EL (cell line): ENCODE data around the gene ATXN10.

Experiments used
- DNase-seq: peaks from one replicate; pipeline ENCODE4 v3.0.0-alpha.2; 2016

ATXN10 gene

DNA sequence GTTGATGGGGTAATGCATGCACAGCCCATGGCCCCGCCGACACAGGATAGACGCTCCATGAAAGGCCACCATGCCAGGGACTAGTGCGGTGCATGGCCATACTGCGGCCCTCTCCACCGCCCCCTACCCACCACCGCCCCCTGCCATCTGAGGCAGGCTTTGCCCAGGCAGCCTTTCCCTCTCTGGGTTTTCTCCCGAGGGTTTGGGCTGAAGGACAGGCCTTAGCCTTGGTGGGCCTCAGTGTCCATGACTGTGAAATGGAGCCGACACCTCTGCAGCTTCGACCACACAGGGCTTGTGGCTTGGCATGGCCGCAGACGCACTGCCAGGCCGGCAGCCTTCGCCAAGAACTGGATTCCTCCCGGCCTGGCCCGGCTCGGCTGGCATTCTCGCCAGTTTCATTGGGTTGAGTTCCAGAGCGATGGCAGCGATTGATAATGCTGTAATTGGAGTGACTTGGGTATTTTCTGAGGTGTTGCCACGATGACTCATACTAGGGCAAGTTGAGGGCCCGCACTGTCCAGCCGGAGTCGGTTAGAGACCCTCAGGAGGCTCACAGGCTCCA lies 194.0 kb downstream of the ATXN10 start:
- DNase-seq = no peak

DNA sequence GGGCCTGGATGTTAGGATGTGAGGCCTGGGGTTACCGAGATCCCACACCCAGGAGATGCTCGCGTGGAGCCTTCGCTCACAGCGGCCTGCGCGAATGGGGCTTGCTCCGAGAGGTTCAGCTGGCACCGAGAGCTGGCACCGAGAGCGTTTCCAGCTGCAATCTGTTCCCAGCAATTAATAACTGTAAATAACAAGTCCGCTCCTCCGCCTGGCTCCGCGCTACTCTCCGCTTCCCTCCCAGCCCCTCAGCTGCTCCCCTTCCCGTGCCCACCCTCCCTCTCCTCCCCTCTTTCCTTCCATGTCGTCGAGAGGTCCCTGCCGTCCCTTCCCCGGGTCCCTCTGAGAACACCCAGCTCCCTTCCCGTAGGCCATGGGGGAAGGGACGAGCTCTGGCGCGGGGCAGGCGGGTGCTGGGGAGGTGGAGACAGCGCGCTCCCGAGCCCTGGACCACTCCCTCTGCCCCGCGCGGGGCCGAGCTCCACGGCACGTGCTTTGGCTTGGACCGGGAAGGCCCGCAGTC lies 194.6 kb downstream of the ATXN10 start:
- no peak for DNase-seq

- DNase-seq = no peak
Measured at GRCh38 chr22:45866646-45867117, 195.0 kb downstream of the ATXN10 start.

DNA sequence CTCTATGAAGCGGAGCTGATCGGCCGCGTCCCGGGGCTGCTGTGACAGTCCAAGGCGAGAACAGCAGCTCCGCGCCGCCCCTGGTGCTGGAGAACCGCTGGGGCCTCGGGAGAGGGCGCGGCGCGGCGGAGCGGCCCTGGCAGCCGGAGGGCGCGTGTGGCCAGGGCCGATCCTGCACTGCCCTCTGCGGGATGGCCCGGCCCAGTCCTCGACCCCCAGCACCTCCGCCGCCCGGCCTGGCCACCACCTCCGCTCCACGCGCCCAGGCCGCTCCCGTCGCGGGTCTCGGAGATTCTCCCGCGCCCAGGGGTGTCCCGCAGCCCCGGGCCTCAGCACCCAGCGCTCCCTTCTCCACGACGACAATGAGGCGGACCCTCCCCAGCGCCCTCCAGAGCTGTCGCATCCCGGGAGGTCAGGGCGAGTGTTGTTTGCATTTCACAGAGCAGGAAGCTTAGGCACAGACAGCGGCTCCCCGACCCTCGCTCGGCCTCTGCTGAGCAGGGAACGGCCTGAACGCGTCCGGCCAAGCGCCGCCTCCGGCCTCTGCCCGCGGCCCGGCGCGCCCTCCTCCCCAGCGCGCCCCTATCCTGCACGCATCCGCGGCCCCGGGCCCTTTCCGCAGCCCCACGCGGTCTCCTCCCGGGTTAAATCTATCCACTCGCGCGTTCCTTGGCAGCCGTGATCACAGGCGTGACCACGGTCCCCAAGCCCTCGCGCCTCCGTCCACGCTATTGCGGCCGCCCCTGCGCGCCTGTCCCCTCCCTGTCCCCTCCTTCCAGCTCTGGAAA lies 195.7 kb downstream of the ATXN10 start:
- peak; percentile 40 for DNase-seq

DNA sequence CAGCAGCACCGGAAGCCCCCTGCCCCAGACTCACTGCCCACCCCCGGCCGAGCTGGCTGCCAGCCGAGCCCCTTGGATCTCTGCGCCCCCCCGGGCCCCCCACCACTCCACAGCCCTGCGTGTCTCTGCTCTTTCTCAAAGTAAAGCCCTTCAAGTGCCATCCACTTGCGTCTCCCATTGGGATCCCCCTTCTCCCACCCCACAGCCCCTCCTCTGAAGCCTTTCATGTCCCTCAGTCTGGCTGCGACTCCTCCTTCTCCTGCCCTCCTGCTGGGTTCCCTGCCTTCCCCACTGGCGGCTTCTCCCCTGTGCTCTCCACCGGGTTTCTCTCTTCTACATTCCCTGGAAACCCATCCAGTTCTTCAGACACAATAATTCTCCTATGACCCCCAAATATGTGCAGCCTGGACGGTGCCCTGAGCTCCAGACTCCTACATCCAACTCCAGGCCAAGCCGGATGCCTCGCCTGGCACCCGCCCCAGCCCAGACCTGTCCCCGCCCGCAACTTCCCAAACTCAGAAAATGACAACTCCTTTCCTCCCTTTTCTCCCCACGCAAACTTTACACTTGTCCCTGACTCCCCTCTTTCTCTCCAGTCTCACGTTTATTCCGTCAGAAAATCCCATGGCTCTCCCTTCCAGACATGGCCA lies 196.4 kb downstream of the ATXN10 start:
- DNase-seq = no peak

DNA sequence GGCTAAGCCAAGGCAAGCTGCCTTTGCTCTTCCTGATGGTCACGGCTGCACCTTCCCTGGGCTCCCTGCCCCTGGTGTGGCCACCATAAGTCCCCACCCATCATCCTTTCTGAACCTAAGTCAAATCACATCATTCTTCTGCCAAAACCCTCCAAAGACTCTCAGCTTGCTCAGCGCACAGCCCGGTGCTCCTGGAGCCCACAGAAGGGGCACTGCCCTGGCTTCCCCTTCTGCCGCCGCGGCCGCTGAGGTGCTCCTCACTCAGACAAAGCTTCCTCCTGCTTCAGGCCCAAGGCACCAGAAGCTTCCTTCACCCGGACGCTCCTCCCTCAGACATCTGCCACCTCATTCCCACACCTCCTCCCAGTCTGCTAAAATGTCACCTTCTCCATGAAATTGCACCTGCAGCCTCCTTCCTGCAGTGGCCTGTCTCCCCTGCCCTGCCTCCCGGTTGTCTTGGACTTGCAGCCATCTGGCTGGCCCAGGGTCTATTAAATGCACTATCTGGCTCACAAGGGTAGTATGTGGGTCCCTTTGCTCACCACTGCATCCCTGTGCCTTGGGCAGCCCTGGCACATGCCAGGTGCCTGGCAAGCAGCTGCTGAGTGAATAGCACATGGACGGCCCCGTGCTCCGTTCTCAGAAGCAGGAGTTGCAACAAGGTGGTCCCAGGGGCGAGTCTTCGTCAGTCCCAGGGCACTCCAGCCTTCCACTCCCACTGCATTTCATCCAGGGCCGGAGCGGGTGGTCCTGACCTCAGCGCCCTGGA lies 197.1 kb downstream of the ATXN10 start:
- DNase-seq = no peak

DNA sequence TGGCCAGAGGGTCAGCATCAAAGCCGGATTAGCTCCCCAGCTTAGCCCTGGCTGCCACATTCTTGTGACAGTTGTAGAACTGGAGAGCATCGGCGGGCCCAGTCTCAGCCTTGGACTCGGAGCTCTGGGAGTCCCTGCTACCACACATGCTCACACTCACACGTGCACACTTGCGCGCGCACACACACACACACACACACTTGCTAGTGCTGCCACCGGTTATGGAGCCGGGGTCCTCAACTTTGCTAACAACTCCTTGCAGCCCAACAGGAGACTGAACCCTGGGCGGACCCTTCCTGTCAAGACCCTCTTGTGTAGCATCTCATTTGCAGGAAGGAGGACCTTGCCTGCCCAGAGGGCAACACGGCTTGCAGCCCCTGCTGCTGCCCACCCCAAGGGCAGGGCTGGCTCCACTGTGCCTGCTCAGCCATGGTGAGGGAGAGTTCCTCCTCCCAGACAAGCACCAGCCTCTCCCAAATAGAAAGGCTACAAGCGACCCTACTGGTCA lies 197.8 kb downstream of the ATXN10 start:
- no peak for DNase-seq

DNA sequence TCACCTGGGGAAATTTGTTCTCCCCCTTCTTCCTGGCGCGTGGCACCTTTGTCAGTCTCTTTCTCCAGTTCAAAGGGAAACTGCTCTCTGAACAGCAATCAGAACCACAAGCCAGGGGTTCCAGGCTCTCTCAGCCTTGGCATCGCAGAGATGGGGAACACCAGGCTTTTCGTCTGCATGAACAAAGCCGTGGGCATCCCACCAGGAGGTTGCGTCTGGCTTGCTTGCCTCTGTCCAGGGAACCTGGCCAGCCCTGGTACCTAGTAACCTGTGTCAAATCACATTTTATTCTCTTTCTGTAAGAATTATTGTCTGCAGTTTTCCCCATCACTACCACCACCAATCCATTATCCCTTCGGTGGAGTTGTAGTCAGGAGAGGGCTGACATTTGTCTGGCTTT lies 198.4 kb downstream of the ATXN10 start:
- DNase-seq = no peak

DNA sequence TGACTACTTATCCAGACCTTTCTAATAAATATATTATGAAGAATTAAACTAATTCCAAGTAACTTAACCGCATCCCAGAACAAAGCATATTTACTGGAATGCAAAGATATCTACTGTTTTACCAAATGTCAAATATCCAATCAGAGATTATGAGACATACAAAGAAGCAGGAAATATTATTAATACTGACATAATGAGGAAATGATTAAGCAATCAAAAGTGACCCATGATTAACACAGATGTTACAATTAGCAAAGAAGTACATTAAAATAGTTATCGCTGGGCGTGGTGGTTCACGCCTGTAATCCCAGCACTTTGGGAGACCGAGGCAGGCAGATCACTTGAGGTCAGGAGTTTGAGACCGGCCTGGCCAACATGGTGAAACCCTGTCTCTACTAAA lies 200.1 kb downstream of the ATXN10 start:
- DNase-seq = no peak

- DNase-seq = no peak
Measured at GRCh38 chr22:45872659-45873263, 201.1 kb downstream of the ATXN10 start.

GRCh38 chr22:45876136-45877035 lies 204.8 kb downstream of the ATXN10 start:
- no peak for DNase-seq

- DNase-seq = no peak
Measured at GRCh38 chr22:45877036-45877380, 205.4 kb downstream of the ATXN10 start.

DNA sequence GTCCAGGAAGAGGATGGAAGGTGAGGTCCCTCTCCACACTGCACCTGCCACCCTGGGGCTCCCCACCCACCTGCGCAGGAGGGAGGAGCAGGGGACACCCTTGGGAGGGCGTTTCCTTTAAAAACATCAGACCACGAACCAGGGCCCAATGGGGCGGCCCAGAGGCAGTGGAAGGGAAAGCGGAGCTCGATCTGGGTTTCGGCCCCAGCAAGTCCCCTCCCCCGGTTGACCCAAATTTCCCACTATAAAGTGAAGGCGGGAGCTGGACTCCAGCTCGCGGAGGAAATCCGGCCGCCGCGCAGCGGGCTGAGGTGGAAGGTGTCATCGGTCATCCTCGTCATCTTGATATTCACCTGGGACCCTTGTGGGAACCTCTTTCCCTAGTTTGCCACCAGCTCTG lies 206.0 kb downstream of the ATXN10 start:
- DNase-seq = no peak

- DNase-seq = no peak
Measured at GRCh38 chr22:45878051-45878781, 206.6 kb downstream of the ATXN10 start.

DNA sequence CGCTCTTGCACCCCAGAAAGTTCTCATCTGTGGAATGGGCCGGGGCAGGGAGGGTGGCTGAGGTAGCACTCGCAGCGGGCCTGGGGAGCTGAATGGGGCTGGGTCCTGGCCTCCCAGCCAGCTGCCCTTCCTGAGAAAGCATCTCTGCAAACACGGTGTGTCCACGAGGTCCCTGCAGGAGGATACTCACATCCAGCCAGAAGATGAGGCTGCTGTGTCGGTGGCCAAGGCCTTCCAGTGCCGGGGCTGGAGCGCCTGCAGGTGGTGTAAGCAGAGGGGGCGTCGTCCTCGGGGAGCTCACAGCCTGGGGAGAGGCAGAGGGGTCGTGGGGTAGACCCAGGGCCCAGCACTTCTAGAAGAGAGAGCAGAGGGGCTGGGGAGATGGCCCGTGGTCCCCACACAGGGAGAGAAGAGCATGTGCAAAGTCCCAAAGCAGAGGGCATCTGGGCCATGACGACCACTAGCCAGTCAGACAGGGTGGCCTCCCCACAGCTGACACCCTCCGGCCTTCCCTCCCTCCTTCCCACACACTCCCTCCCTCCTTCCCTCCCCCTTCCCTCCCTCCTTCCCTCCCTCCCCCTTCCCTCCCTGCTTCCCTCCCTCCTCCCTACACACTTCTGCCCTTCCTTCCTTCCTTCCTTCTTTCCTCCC lies 207.4 kb downstream of the ATXN10 start:
- no peak for DNase-seq

DNA sequence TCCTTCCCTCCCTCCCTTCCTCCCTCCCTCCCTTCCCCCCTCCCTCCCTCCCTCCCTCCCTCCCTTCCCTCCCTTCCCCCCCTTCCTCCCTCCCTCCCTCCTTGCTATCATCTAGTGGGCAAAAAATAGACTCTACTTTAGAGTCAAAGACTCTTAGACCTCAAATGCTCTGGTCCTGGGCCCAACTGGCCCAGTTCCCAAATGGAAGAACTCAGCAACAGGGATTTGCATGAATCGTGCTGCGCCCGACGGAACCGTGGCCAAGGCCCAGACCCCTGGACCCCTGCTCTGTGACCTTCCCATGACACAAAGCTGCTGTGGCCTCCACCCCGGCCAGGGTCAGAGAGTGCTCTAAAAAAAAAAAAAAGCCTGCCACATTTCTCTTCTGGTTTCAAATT lies 207.9 kb downstream of the ATXN10 start:
- DNase-seq = no peak

DNA sequence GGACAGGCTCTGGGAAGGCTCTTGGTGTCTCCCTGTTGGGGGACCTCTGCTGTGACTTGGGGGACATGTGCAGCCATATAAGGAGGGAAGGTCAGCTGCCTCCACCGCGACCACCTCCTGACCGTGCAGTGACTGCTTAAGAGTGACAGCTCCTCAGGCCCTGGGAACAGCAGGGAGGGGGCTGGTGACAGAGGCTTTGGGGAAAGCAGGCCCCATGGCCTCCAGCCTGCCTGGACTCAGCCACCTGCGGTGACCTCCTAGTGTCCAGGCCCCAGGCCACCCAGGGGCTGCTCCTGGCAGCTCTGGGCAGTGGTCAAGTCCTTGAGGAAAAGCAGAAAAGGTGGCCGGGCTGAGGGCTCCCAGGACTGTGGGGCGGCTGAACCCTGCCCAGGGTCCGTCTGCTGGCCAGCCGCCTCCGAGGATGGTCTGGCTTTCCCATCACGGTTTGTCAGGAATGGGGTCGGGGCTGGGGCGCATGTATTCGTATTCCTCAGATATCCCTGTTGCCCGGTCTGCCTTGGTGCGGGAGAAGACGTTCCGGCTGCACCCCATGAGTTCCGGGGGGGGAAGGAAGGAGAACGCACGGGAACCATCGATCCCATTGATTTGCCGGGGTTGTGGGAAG lies 208.6 kb downstream of the ATXN10 start:
- DNase-seq = no peak

DNA sequence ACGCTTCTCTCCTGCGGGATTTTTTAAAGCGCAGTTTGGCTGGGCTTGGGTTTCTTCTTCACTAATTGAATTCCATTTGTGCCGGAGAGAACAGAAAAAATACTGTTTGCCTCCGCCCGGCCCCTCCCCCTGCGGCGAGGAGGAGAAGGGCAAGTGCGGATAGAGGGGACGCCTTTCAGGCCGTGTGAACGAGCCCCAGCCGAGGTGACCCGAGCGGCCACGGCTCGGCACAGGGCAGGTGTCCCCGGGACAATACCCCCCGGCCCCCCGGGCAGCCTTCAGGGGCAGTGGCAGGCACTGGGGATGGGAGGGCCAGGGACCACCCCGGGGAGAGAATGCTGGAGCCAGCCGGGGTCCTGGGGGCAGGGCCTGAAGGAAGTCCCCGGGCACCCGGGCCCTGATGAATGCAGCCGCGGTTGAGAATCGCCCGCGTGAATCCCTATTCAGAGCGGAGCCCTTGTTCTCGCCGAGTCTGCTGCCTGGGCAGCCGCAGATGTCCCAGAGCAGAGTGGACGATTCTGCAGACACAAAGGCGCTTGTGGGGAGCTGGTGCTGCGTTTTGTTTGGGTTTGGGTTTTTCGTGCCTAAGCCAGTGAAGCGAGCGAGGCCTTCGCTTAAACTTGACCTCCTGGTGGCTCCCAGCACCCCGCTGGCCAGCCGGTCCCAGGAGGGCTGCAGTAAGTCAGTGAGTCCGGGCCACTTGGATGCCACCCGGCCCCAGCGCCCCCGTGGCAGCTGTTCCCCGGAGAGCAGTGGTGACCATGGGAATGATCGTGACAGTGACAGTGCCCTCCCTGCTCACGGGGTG lies 209.3 kb downstream of the ATXN10 start:
- no peak for DNase-seq

GRCh38 chr22:45881524-45881875 lies 209.9 kb downstream of the ATXN10 start:
- no peak for DNase-seq
